Measurements from ENCODE around the gene HS2ST1.
"Not testable (repeated sequence)": the region's sequence is repeated elsewhere in the genome, so short reads cannot be mapped to it uniquely, and the experiment has no call there.

- TF ChIP-seq FOXM1 (IDR thresholded peaks at IDR 0.05; ENCODE audit: borderline replicate concordance); FOXA1 (IDR thresholded peaks at IDR 0.05); PKNOX1 (IDR thresholded peaks at IDR 0.05); HDGF (IDR thresholded peaks at IDR 0.05; ENCODE audit: borderline replicate concordance); SUZ12 (IDR thresholded peaks at IDR 0.05); ELF4 (IDR thresholded peaks at IDR 0.05); ZNF384 (IDR thresholded peaks at IDR 0.05); SP1 (IDR thresholded peaks at IDR 0.05); BHLHE40 (IDR thresholded peaks at IDR 0.05; ENCODE audit: borderline replicate concordance): not testable (repeated sequence)
Observed at GRCh38 chr1:86983677-86984076, 69.2 kb downstream of the HS2ST1 start.
